Measurements from ENCODE around the gene GREB1L. TPM values are rescaled to one million over a fixed set of nuclear protein-coding genes. Genes with fewer than 3 reads are reported as not detected.

The GREB1L gene
- total and polyA plus RNA-seq, 10 of the 15 experiments (the other 5 are each of a cell fraction or from before 2014, with no cell fraction given): under 0.01 to 0.11 (median 0.03) TPM; not detected in 1

- BruUV-seq (replicated peaks): no TSS peak
- intact Hi-C loops (cut with micrococcal nuclease; ENCODE audit: unreplicated experiment) (no loop called here), in situ Hi-C loops (cut with MboI) (loop anchor here (5.0 to 25.0 kb wide), 2 partner anchors 256 to 386 kb away; no protein-coding TSS in a partner anchor)
- Histone ChIP-seq H3K4me2 (ENCODE audit: control insufficient read depth, insufficient read depth) (no peak overlapping the region), H3K4me3 (no peak overlapping the region), H4K20me1 (ENCODE audit: control insufficient read depth, insufficient read depth) (no peaks in the 10 kb centered on the region), H3K27me3 (replicated peaks in 1 of 2; ENCODE audit: control insufficient read depth in 2 of 2, insufficient read depth in 2 of 2, low read length in 1 of 2) (no peaks in the 10 kb centered on the region; a peak in 1 of 4 replicates), H2AFZ (ENCODE audit: control insufficient read depth, low read depth, low read length) (no peak overlapping the region), H3K27ac (ENCODE audit: control insufficient read depth, insufficient read depth) (no peak overlapping the region), H3K9me3 (replicated peaks; ENCODE audit: control insufficient read depth, insufficient read depth, low read length) (no peaks in the 10 kb centered on the region), H3K4me1 (ENCODE audit: control insufficient read depth, insufficient read depth, low read length) (no peaks in the 10 kb centered on the region), H3K36me3 (ENCODE audit: control insufficient read depth in 2 of 2, insufficient read depth in 2 of 2, low read length in 1 of 2) (no peaks in the 10 kb centered on the region), H3K9ac (ENCODE audit: control insufficient read depth, insufficient read depth, low read length) (no peak overlapping the region), H3K79me2 (ENCODE audit: control insufficient read depth, insufficient read depth, low read length) (no peaks in the 10 kb centered on the region)
- ChIA-PET POLR2A (no interaction called here), RAD21 (ENCODE audit: unreplicated experiment) (no interaction called here), SMC1A (ENCODE audit: uncharacterized antibody, unreplicated experiment) (interaction anchor here (0.5 kb wide), 1 partner anchor 8 kb away, joined by 3 read pairs; no protein-coding TSS in a partner anchor), CTCF (no interaction called here)
- FAIRE-seq (no peak), DNase-seq (ENCODE audit: low read depth, low spot score) (no peak), ATAC-seq (no peak)
- TF ChIP-seq ESRRA (IDR thresholded peaks at IDR 0.05; ENCODE audit: low read length): no peak
- no peak for TF ChIP-seq MYB (IDR thresholded peaks at IDR 0.05; ENCODE audit: borderline replicate concordance, low read depth, low read length)
- no peak for TF ChIP-seq MYC (IDR thresholded peaks at IDR 0.05; ENCODE audit: insufficient read depth, insufficient read length, insufficient replicate concordance, low read length, severe bottlenecking)
- no peak for TF ChIP-seq SMARCA5 (IDR thresholded peaks at IDR 0.05)
- TF ChIP-seq ZSCAN29 (IDR thresholded peaks at IDR 0.05): no peak
- no peak for TF ChIP-seq STAT1 (conservative IDR thresholded peaks at IDR 0.05)
- no peak for TF ChIP-seq EZH2 (IDR thresholded peaks at IDR 0.05; ENCODE audit: borderline replicate concordance, control insufficient read depth, low read depth, low read length)
- TF ChIP-seq TAF1 (IDR thresholded peaks at IDR 0.05; ENCODE audit: borderline replicate concordance, low read depth, low read length): no peak
- no peak for TF ChIP-seq NFXL1 (IDR thresholded peaks at IDR 0.05; ENCODE audit: borderline replicate concordance)
- no peak for TF ChIP-seq CREB1 (IDR thresholded peaks at IDR 0.05; ENCODE audit: low read depth)
- TF ChIP-seq SMAD5 (IDR thresholded peaks at IDR 0.05; ENCODE audit: low read depth): no peak
- TF ChIP-seq CEBPZ (IDR thresholded peaks at IDR 0.05; ENCODE audit: low read depth, low read length): no peak
- no peak for TF ChIP-seq ATF7 (IDR thresholded peaks at IDR 0.05; ENCODE audit: low read depth)
- TF ChIP-seq NR2C1 (IDR thresholded peaks at IDR 0.05): no peak
- no peak for TF ChIP-seq ATF2 (IDR thresholded peaks at IDR 0.05; ENCODE audit: low read length)
- TF ChIP-seq HDAC6 (IDR thresholded peaks at IDR 0.05; ENCODE audit: unreplicated experiment): no peak
- TF ChIP-seq ZNF384 (IDR thresholded peaks at IDR 0.05; ENCODE audit: borderline replicate concordance, low read depth, low read length): no peak
- no peak for TF ChIP-seq PAX5 (IDR thresholded peaks at IDR 0.05; ENCODE audit: borderline replicate concordance, low read depth, low read length)
- no peak for TF ChIP-seq RBBP5 (conservative IDR thresholded peaks at IDR 0.05)
- no peak for TF ChIP-seq SMC3 (IDR thresholded peaks at IDR 0.05; ENCODE audit: borderline replicate concordance, low read length)
Measured at GRCh38 chr18:21448299-21448698, 206.3 kb downstream of the GREB1L start.

All from GM12878 (cell line).